Progenitor cell of endocrine pancreas (in vitro differentiated cells): ENCODE measurements around the gene GALNS. TPM values are rescaled to one million over a fixed set of nuclear protein-coding genes. Genes with fewer than 3 reads are reported as not detected.

ENCODE experiments used
- DNase-seq: peaks from one replicate; pipeline ENCODE4 v3.0.0; 2021; ENCODE audit warnings: low spot score; ENCODE audit not compliant: unreplicated experiment
- H3K27ac Mint-ChIP-seq: 2 replicates; pipeline ENCODE4 v1.8.0; 2021; ENCODE audit warnings: mild to moderate bottlenecking, moderate library complexity, mixed read lengths
- H3K27me3 Mint-ChIP-seq: 2 replicates; pipeline ENCODE4 v1.8.0; 2021; ENCODE audit warnings: mixed read lengths
- H3K36me3 Mint-ChIP-seq: 2 replicates; pipeline ENCODE4 v1.8.0; 2022; ENCODE audit warnings: mixed read lengths; ENCODE audit not compliant: insufficient read depth
- H3K4me1 Mint-ChIP-seq: 2 replicates; pipeline ENCODE4 v1.8.0; 2021; ENCODE audit warnings: low read depth, mixed read lengths
- H3K4me3 Mint-ChIP-seq: 2 replicates; pipeline ENCODE4 v1.8.0; 2021; ENCODE audit warnings: low read depth, mild to moderate bottlenecking, moderate library complexity, mixed read lengths
- H3K9me3 Mint-ChIP-seq: 2 replicates; pipeline ENCODE4 v1.8.0; 2021; ENCODE audit warnings: low read depth, mixed read lengths
- CTCF ChIP-seq: fragments of 200-600 bp; sonication (generic); IDR thresholded peaks from one replicate; pipeline ENCODE4 v1.5.0; 2021; ENCODE audit warnings: antibody characterized with exemption, mild to moderate bottlenecking; ENCODE audit not compliant: unreplicated experiment
- total RNA-seq: library from RNA; stranded (reverse); gene quantifications from 2 replicates; pipeline ENCODE4 v1.2.1, GENCODE V29; 2021

The GALNS gene
- total RNA-seq, 1 donor from 2014 or later: 32.7 TPM

DNA sequence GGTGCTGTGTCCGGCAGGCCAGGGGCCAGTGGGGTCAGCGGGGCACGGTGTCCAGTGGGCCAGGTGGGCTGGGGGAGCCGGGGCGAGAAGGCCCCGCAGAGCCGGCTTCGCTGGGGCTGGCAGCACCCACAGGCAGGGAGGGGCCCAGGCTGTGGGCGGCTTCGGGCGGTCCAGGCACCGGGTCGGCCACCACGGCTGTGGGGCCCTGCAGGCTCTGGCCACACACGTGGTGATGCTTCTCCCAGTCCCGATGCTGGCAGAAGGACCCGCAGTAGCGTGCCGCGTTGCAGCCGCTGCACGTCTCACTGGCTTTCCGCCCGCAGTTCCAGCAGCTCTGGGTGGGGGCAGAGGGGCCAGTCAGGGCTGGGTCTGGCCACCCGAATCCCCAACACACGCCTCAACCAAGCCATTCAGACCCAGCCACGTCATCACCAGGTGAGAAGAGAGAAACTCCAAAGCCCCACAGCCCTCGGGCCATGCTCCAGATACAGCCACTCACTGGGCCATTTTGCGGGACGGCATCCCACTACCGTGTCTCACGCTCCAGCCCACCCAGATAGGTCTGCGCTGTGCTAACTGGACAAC lies 20.3 kb upstream of the GALNS start:
- H3K36me3 Mint-ChIP-seq: peaks cover 1% of the 10 kb centered on the region
- no peak for TF ChIP-seq CTCF
- no peaks in the 10 kb centered on the region for H3K27me3 Mint-ChIP-seq
- no peak overlapping the region for H3K27ac Mint-ChIP-seq
- no peak overlapping the region for H3K4me3 Mint-ChIP-seq
- no peaks in the 10 kb centered on the region for H3K9me3 Mint-ChIP-seq
- no peak for DNase-seq
- H3K4me1 Mint-ChIP-seq: peaks cover 1% of the 10 kb centered on the region

GRCh38 chr16:88875703-88876234 lies 19.0 kb upstream of the GALNS start:
- peaks cover under 1% of the 10 kb centered on the region for H3K27me3 Mint-ChIP-seq
- peaks cover 1% of the 10 kb centered on the region for H3K36me3 Mint-ChIP-seq
- no peak for DNase-seq
- no peaks in the 10 kb centered on the region for H3K9me3 Mint-ChIP-seq
- H3K4me1 Mint-ChIP-seq: peaks cover 1% of the 10 kb centered on the region
- TF ChIP-seq CTCF: no peak
- H3K27ac Mint-ChIP-seq: no peak overlapping the region
- H3K4me3 Mint-ChIP-seq: no peak overlapping the region

- peaks cover 3% of the 10 kb centered on the region for H3K27me3 Mint-ChIP-seq
- H3K36me3 Mint-ChIP-seq: peaks cover 1% of the 10 kb centered on the region
- H3K4me1 Mint-ChIP-seq: no peaks in the 10 kb centered on the region
- H3K4me3 Mint-ChIP-seq: no peak overlapping the region
- H3K27ac Mint-ChIP-seq: no peak overlapping the region
- no peak for TF ChIP-seq CTCF
- H3K9me3 Mint-ChIP-seq: no peaks in the 10 kb centered on the region
- no peak for DNase-seq
These were observed 18.3 kb upstream of the GALNS start for GRCh38 chr16:88874938-88875599.

DNA sequence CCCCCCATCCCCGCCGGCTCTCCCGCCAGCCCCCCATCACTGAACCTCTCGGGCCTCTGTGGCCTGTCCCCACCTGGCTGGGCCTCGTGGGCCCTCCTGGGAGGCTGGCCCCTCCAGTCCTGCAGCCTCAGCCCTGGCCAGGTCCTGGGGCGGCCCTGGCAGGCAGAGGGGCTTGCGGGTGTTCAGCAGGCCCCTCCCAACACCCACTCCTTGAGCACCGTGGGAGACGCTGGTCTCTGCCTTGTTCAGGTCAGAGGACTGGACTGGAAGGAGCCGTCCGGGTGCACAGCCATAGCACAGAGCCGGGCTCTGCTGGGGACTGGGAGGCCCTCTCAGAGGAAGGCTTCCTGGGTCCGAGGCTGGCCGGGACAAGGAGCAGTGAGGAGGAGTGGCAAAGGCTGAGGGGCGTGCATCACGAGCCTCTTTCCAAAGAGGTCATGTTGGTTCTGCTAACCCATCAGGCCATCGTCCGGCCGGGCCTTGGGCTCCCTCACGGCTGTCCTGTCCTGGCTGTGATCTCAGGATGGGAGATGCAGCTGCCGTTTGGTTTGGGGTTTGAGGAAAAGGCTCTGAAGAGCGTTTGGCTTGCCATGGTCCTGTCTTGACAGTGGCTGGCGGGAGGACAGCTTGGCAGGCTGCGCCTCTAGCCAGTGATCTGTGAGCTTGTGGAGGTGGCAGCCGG lies 16.0 kb upstream of the GALNS start:
- Mint-ChIP-seq H3K9me3 (no peaks in the 10 kb centered on the region), H3K4me1 (no peaks in the 10 kb centered on the region), H3K27me3 (peaks cover 3% of the 10 kb centered on the region), H3K36me3 (peaks cover 1% of the 10 kb centered on the region), H3K4me3 (no peak overlapping the region), H3K27ac (no peak overlapping the region)
- no peak for DNase-seq
- no peak for TF ChIP-seq CTCF

GRCh38 chr16:88871730-88872416 lies 15.1 kb upstream of the GALNS start:
- Mint-ChIP-seq H3K27me3 (peaks cover 3% of the 10 kb centered on the region), H3K4me1 (no peaks in the 10 kb centered on the region), H3K9me3 (no peaks in the 10 kb centered on the region), H3K36me3 (peaks cover 1% of the 10 kb centered on the region), H3K27ac (no peak overlapping the region), H3K4me3 (no peak overlapping the region)
- no peak for TF ChIP-seq CTCF
- no peak for DNase-seq
